GM23338 (cell line): Measurements from ENCODE around the gene SLC27A4. TPM values are rescaled to one million over a fixed set of nuclear protein-coding genes. Genes with fewer than 3 reads are reported as not detected.

ENCODE experiments used
- ATAC-seq: fragments of 200-7000 bp; cut with Tn5 transposase; 3 replicates; pipeline ENCODE4 v1.9.1; 2020
- DNase-seq: peaks from one replicate; pipeline ENCODE4 v3.0.0-alpha.2; 2015; ENCODE audit warnings: low spot score
- H2AFZ ChIP-seq: fragments of 200-600 bp; sonication (generic); 2 replicates; pipeline ENCODE4 v1.8.0; 2016; ENCODE audit warnings: antibody characterized with exemption, mild to moderate bottlenecking, moderate library complexity
- H3F3A ChIP-seq: fragments of 200-600 bp; sonication (generic); replicated peaks from 2 replicates; pipeline ENCODE4 v1.8.0; 2017; ENCODE audit warnings: antibody characterized with exemption, mixed run types, low read depth
- H3K27ac ChIP-seq: fragments of 200-600 bp; sonication (generic); 2 replicates; pipeline ENCODE4 v1.6.1; 2016; ENCODE audit warnings: low read depth
- H3K27me3 ChIP-seq: fragments of 200-600 bp; sonication (generic); 2 replicates; pipeline ENCODE4 v1.8.0; 2016; ENCODE audit warnings: mild to moderate bottlenecking, mixed run types, moderate library complexity; ENCODE audit not compliant: insufficient read depth
- H3K36me3 ChIP-seq: fragments of 200-600 bp; sonication (generic); 2 replicates; pipeline ENCODE4 v1.8.0; 2016; ENCODE audit warnings: mild to moderate bottlenecking; ENCODE audit not compliant: insufficient read depth
- H3K4me1 ChIP-seq: fragments of 200-600 bp; sonication (generic); 2 replicates; pipeline ENCODE4 v1.8.0; 2016; ENCODE audit warnings: mild to moderate bottlenecking, moderate library complexity; ENCODE audit not compliant: insufficient read depth
- H3K4me2 ChIP-seq: fragments of 200-600 bp; sonication (generic); 2 replicates; pipeline ENCODE4 v1.7.1; 2017; ENCODE audit warnings: mixed run types
- H3K4me3 ChIP-seq: fragments of 200-600 bp; sonication (generic); 2 replicates; pipeline ENCODE4 v1.6.1; 2016; ENCODE audit warnings: mixed run types
- H3K79me2 ChIP-seq: fragments of 200-600 bp; sonication (generic); replicated peaks from 2 replicates; pipeline ENCODE4 v1.8.0; 2017; ENCODE audit warnings: mild to moderate bottlenecking; ENCODE audit not compliant: insufficient read depth
- H3K9me2 ChIP-seq: fragments of 200-600 bp; sonication (generic); 2 replicates; pipeline ENCODE4 v1.8.0; 2017; ENCODE audit not compliant: insufficient read depth
- H4K20me1 ChIP-seq: fragments of 200-600 bp; sonication (generic); replicated peaks from 2 replicates; pipeline ENCODE4 v1.8.0; 2017; ENCODE audit warnings: mild to moderate bottlenecking; ENCODE audit not compliant: insufficient read depth
- H3K27ac Mint-ChIP-seq: 2 replicates; pipeline ENCODE4 v1.8.0; 2020; ENCODE audit warnings: inconsistent platforms, mild to moderate bottlenecking, moderate library complexity, mixed read lengths
- H3K27me3 Mint-ChIP-seq: 3 replicates; pipeline ENCODE4 v1.8.0; 2022; ENCODE audit warnings: low read depth, mild to moderate bottlenecking, moderate library complexity, mixed read lengths, inconsistent platforms; ENCODE audit not compliant: insufficient read depth, poor library complexity
- H3K36me3 Mint-ChIP-seq: 3 replicates; pipeline ENCODE4 v1.8.0; 2021; ENCODE audit warnings: low read depth, mild to moderate bottlenecking, inconsistent platforms, moderate library complexity, mixed read lengths
- H3K4me1 Mint-ChIP-seq: 3 replicates; pipeline ENCODE4 v1.8.0; 2020; ENCODE audit warnings: mild to moderate bottlenecking, inconsistent platforms, mixed read lengths
- H3K4me3 Mint-ChIP-seq: 3 replicates; pipeline ENCODE4 v1.8.0; 2021; ENCODE audit warnings: moderate library complexity, mild to moderate bottlenecking, inconsistent platforms, mixed read lengths
- H3K9me3 Mint-ChIP-seq: 3 replicates; pipeline ENCODE4 v1.8.0; 2020; ENCODE audit warnings: moderate library complexity, mild to moderate bottlenecking, inconsistent platforms, mixed read lengths
- CREB1 ChIP-seq: fragments of 250-450 bp; sonication (Bioruptor Pico); IDR thresholded peaks from 2 replicates; pipeline ENCODE4 v1.5.0; 2020; ENCODE audit warnings: low read depth, mild to moderate bottlenecking, moderate library complexity
- EZH2 ChIP-seq: fragments of 200-600 bp; sonication (generic); IDR thresholded peaks from one replicate; pipeline ENCODE4 v1.8.0; 2017; ENCODE audit warnings: antibody characterized with exemption, mild to moderate bottlenecking, low read depth; ENCODE audit not compliant: unreplicated experiment
- EZH2phosphoT487 ChIP-seq: fragments of 200-600 bp; sonication (generic); IDR thresholded peaks from one replicate; pipeline ENCODE4 v1.8.1; 2018; ENCODE audit warnings: antibody characterized with exemption; ENCODE audit not compliant: unreplicated experiment
- JUNB ChIP-seq: IDR thresholded peaks from one replicate; pipeline ENCODE4 v1.6.1; 2016; ENCODE audit warnings: antibody characterized with exemption; ENCODE audit not compliant: unreplicated experiment
- NANOG ChIP-seq: IDR thresholded peaks from 2 replicates; pipeline ENCODE4 v1.6.1; 2016; ENCODE audit warnings: antibody characterized with exemption, borderline replicate concordance
- POLR2AphosphoS5 ChIP-seq: IDR thresholded peaks from 2 replicates; pipeline ENCODE4 v1.6.1; 2016; ENCODE audit warnings: antibody characterized with exemption, low read depth
- STAT1 ChIP-seq: IDR thresholded peaks from one replicate; pipeline ENCODE4 v1.6.1; 2016; ENCODE audit warnings: antibody characterized with exemption; ENCODE audit not compliant: unreplicated experiment
- ZNF114 ChIP-seq: fragments of 250-450 bp; sonication (Bioruptor Pico); IDR thresholded peaks from 2 replicates; pipeline ENCODE4 v1.5.0; 2020; ENCODE audit warnings: mild to moderate bottlenecking, moderate library complexity
- ZNF331 ChIP-seq: fragments of 250-450 bp; sonication (Bioruptor Pico); IDR thresholded peaks from 2 replicates; pipeline ENCODE4 v1.5.0; 2020; ENCODE audit warnings: low read depth, mild to moderate bottlenecking, moderate library complexity
- polyA plus RNA-seq: library from polyadenylated mRNA; unstranded; fragments of >200 nt; fragmentation: Nextera tagmentation; extraction: Ambion mirVana; gene quantifications from 2 replicates; pipeline ENCODE4 v1.2.1, GENCODE V29; 2016
- total RNA-seq: library from RNA; depleted of rRNA; stranded (reverse); fragments of >200 nt; shearing (Covaris generic); gene quantifications from 2 replicates; pipeline ENCODE4 v1.2.3, GENCODE V29; 2014
- TF ChIP-seq, protein P1 (sequence below): fragments of 250-450 bp; sonication (Bioruptor Pico); IDR thresholded peaks from 2 replicates; pipeline ENCODE4 v1.5.0; 2020; ENCODE audit warnings: mild to moderate bottlenecking, moderate library complexity
- TF ChIP-seq, protein P2 (sequence below): IDR thresholded peaks from 2 replicates; pipeline ENCODE4 v1.6.1; 2016; ENCODE audit warnings: antibody characterized with exemption
- TF ChIP-seq, protein P3 (sequence below), 2 experiments: fragments of 200-600 bp in 1 of 2; sonication (generic) in 1 of 2; conservative IDR thresholded peaks; 2 replicates each; pipeline versions ENCODE4 v1.5.1 to v1.6.1; 2016 to 2017; ENCODE audit warnings: antibody characterized with exemption in 2 of 2, low read depth in 2 of 2, mild to moderate bottlenecking in 2 of 2, moderate library complexity in 1 of 2
- TF ChIP-seq, protein P4 (sequence below): IDR thresholded peaks from one replicate; pipeline ENCODE4 v1.6.1; 2018; ENCODE audit warnings: antibody characterized with exemption; ENCODE audit not compliant: unreplicated experiment

The SLC27A4 gene
- total and polyA plus RNA-seq, 2 experiments from 2014 or later: 7.9 to 25.3 TPM

DNA sequence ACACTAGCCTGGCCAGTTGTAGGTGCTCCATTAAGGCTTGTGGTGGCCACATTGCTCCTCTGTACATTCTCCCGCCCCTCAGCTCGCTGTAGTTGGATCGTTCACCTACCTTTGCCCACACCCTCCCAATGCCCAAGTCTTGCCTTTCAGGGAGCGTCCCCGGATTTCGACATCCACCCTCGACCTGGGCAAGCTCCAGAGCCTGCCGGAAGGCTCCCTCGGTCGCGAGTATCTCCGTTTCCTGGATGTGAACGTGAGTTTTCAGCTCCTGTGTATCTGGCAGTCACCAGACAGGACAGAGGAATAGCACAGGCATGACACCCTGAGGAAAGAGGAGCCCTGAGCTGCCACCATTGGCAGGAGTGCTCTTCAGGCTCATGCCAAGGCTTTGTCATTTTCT is 14.7 kb upstream of the SLC27A4 start:
- peaks cover 7% of the 10 kb centered on the region for H3K4me1 ChIP-seq
- no peak overlapping the region for H3K4me3 ChIP-seq
- H3K9me2 ChIP-seq: no peaks in the 10 kb centered on the region
- no peaks in the 10 kb centered on the region; the same call in 2 of the 3 replicates for H3K4me1 Mint-ChIP-seq
- no peak overlapping the region for H3K4me2 ChIP-seq
- H3K4me3 Mint-ChIP-seq: no peak overlapping the region
- no peaks in the 10 kb centered on the region for H3K9me3 Mint-ChIP-seq
- no peak overlapping the region for H3K27ac Mint-ChIP-seq
- peaks cover 17% of the 10 kb centered on the region for H3K27me3 Mint-ChIP-seq
- DNase-seq (no peak), ATAC-seq (no peak)
- no peak for TF ChIP-seq ZNF114 (CRISPR knock-in tag)
- no peak for TF ChIP-seq POLR2AphosphoS5
- TF ChIP-seq JUNB: no peak
- TF ChIP-seq ZNF331 (CRISPR knock-in tag): no peak
- TF ChIP-seq, protein P1, sequence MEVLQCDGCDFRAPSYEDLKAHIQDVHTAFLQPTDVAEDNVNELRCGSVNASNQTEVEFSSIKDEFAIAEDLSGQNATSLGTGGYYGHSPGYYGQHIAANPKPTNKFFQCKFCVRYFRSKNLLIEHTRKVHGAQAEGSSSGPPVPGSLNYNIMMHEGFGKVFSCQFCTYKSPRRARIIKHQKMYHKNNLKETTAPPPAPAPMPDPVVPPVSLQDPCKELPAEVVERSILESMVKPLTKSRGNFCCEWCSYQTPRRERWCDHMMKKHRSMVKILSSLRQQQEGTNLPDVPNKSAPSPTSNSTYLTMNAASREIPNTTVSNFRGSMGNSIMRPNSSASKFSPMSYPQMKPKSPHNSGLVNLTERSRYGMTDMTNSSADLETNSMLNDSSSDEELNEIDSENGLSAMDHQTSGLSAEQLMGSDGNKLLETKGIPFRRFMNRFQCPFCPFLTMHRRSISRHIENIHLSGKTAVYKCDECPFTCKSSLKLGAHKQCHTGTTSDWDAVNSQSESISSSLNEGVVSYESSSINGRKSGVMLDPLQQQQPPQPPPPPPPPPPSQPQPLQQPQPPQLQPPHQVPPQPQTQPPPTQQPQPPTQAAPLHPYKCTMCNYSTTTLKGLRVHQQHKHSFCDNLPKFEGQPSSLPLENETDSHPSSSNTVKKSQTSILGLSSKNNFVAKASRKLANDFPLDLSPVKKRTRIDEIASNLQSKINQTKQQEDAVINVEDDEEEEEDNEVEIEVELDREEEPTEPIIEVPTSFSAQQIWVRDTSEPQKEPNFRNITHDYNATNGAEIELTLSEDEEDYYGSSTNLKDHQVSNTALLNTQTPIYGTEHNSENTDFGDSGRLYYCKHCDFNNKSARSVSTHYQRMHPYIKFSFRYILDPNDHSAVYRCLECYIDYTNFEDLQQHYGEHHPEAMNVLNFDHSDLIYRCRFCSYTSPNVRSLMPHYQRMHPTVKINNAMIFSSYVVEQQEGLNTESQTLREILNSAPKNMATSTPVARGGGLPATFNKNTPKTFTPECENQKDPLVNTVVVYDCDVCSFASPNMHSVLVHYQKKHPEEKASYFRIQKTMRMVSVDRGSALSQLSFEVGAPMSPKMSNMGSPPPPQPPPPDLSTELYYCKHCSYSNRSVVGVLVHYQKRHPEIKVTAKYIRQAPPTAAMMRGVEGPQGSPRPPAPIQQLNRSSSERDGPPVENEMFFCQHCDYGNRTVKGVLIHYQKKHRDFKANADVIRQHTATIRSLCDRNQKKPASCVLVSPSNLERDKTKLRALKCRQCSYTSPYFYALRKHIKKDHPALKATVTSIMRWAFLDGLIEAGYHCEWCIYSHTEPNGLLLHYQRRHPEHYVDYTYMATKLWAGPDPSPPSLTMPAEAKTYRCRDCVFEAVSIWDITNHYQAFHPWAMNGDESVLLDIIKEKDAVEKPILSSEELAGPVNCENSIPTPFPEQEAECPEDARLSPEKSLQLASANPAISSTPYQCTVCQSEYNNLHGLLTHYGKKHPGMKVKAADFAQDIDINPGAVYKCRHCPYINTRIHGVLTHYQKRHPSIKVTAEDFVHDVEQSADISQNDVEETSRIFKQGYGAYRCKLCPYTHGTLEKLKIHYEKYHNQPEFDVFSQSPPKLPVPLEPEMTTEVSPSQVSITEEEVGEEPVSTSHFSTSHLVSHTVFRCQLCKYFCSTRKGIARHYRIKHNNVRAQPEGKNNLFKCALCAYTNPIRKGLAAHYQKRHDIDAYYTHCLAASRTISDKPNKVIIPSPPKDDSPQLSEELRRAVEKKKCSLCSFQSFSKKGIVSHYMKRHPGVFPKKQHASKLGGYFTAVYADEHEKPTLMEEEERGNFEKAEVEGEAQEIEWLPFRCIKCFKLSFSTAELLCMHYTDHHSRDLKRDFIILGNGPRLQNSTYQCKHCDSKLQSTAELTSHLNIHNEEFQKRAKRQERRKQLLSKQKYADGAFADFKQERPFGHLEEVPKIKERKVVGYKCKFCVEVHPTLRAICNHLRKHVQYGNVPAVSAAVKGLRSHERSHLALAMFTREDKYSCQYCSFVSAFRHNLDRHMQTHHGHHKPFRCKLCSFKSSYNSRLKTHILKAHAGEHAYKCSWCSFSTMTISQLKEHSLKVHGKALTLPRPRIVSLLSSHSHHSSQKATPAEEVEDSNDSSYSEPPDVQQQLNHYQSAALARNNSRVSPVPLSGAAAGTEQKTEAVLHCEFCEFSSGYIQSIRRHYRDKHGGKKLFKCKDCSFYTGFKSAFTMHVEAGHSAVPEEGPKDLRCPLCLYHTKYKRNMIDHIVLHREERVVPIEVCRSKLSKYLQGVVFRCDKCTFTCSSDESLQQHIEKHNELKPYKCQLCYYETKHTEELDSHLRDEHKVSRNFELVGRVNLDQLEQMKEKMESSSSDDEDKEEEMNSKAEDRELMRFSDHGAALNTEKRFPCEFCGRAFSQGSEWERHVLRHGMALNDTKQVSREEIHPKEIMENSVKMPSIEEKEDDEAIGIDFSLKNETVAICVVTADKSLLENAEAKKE (CRISPR knock-in tag): no peak
- TF ChIP-seq EZH2phosphoT487: no peak
- TF ChIP-seq STAT1: no peak
- TF ChIP-seq CREB1 (CRISPR knock-in tag): no peak
- no peak for TF ChIP-seq NANOG
- TF ChIP-seq, protein P2, sequence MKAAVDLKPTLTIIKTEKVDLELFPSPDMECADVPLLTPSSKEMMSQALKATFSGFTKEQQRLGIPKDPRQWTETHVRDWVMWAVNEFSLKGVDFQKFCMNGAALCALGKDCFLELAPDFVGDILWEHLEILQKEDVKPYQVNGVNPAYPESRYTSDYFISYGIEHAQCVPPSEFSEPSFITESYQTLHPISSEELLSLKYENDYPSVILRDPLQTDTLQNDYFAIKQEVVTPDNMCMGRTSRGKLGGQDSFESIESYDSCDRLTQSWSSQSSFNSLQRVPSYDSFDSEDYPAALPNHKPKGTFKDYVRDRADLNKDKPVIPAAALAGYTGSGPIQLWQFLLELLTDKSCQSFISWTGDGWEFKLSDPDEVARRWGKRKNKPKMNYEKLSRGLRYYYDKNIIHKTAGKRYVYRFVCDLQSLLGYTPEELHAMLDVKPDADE: no peak
- TF ChIP-seq, protein P3, sequence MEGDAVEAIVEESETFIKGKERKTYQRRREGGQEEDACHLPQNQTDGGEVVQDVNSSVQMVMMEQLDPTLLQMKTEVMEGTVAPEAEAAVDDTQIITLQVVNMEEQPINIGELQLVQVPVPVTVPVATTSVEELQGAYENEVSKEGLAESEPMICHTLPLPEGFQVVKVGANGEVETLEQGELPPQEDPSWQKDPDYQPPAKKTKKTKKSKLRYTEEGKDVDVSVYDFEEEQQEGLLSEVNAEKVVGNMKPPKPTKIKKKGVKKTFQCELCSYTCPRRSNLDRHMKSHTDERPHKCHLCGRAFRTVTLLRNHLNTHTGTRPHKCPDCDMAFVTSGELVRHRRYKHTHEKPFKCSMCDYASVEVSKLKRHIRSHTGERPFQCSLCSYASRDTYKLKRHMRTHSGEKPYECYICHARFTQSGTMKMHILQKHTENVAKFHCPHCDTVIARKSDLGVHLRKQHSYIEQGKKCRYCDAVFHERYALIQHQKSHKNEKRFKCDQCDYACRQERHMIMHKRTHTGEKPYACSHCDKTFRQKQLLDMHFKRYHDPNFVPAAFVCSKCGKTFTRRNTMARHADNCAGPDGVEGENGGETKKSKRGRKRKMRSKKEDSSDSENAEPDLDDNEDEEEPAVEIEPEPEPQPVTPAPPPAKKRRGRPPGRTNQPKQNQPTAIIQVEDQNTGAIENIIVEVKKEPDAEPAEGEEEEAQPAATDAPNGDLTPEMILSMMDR (conservative IDR thresholded peaks at IDR 0.05; ENCODE audit: low read depth in 2 of 2): no peak
- no peak for TF ChIP-seq EZH2
- TF ChIP-seq, protein P4, sequence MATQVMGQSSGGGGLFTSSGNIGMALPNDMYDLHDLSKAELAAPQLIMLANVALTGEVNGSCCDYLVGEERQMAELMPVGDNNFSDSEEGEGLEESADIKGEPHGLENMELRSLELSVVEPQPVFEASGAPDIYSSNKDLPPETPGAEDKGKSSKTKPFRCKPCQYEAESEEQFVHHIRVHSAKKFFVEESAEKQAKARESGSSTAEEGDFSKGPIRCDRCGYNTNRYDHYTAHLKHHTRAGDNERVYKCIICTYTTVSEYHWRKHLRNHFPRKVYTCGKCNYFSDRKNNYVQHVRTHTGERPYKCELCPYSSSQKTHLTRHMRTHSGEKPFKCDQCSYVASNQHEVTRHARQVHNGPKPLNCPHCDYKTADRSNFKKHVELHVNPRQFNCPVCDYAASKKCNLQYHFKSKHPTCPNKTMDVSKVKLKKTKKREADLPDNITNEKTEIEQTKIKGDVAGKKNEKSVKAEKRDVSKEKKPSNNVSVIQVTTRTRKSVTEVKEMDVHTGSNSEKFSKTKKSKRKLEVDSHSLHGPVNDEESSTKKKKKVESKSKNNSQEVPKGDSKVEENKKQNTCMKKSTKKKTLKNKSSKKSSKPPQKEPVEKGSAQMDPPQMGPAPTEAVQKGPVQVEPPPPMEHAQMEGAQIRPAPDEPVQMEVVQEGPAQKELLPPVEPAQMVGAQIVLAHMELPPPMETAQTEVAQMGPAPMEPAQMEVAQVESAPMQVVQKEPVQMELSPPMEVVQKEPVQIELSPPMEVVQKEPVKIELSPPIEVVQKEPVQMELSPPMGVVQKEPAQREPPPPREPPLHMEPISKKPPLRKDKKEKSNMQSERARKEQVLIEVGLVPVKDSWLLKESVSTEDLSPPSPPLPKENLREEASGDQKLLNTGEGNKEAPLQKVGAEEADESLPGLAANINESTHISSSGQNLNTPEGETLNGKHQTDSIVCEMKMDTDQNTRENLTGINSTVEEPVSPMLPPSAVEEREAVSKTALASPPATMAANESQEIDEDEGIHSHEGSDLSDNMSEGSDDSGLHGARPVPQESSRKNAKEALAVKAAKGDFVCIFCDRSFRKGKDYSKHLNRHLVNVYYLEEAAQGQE: no peak
- peaks cover 18% of the 10 kb centered on the region for H3K79me2 ChIP-seq
- H3K36me3 ChIP-seq: peaks cover 6% of the 10 kb centered on the region; the same call in 1 of the 2 replicates
- no peak overlapping the region for H3K27ac ChIP-seq
- peaks cover 5% of the 10 kb centered on the region; the same call in 1 of the 2 replicates for H3F3A ChIP-seq
- H4K20me1 ChIP-seq: no peaks in the 10 kb centered on the region; the same call in none of the 2 replicates
- H3K27me3 ChIP-seq: no peaks in the 10 kb centered on the region
- H2AFZ ChIP-seq: no peak overlapping the region
- H3K36me3 Mint-ChIP-seq: peaks cover 19% of the 10 kb centered on the region
